GM06990 (cell line): ENCODE results near the gene GSTM3.

ENCODE experiments used
- DNase-seq: peaks from one replicate; pipeline ENCODE4 v3.0.0-alpha.2; 2011; ENCODE audit not compliant: insufficient read length; ENCODE audit errors: extremely low read depth
- H3K27me3 ChIP-seq: replicated peaks from 2 replicates; pipeline ENCODE4 v1.6.0; 2011; ENCODE audit warnings: low read length; ENCODE audit not compliant: control insufficient read depth, insufficient read depth
- H3K36me3 ChIP-seq: 2 replicates; pipeline ENCODE4 v1.5.1; 2011; ENCODE audit warnings: low read length; ENCODE audit not compliant: control insufficient read depth, insufficient read depth
- H3K4me3 ChIP-seq: replicated peaks from 2 replicates; pipeline ENCODE4 v1.5.1; 2011; ENCODE audit warnings: low read depth, mild to moderate bottlenecking, control low read depth, low read length
- CTCF ChIP-seq: IDR thresholded peaks from 2 replicates; pipeline ENCODE4 v1.5.1; 2011; ENCODE audit warnings: low read length, control low read depth, mild to moderate bottlenecking, inconsistent platforms; ENCODE audit not compliant: insufficient read depth, poor library complexity, severe bottlenecking

Gene GSTM3

GRCh38 chr1:109783436-109783835 is 42.6 kb upstream of the GSTM3 start:
- Histone ChIP-seq H3K36me3 (no peaks in the 10 kb centered on the region), H3K27me3 (no peaks in the 10 kb centered on the region; the same call in 1 of the 2 replicates), H3K4me3 (no peak overlapping the region)
- TF ChIP-seq CTCF = no peak
- DNase-seq = no peak

- no peaks in the 10 kb centered on the region; the same call in 1 of the 2 replicates for H3K27me3 ChIP-seq
- TF ChIP-seq CTCF = no peak
- H3K36me3 ChIP-seq = no peaks in the 10 kb centered on the region
- no peak overlapping the region for H3K4me3 ChIP-seq
- DNase-seq = no peak
Measured at GRCh38 chr1:109782927-109783326, 42.1 kb upstream of the GSTM3 start.

- Histone ChIP-seq H3K36me3 (no peaks in the 10 kb centered on the region), H3K4me3 (no peak overlapping the region), H3K27me3 (no peaks in the 10 kb centered on the region; the same call in 1 of the 2 replicates)
- no peak for TF ChIP-seq CTCF
- no peak for DNase-seq
Measured at GRCh38 chr1:109782514-109782913, 41.7 kb upstream of the GSTM3 start.

- H3K36me3 ChIP-seq = no peaks in the 10 kb centered on the region
- no peak for TF ChIP-seq CTCF
- no peaks in the 10 kb centered on the region; the same call in 1 of the 2 replicates for H3K27me3 ChIP-seq
- DNase-seq = no peak
- H3K4me3 ChIP-seq = no peak overlapping the region
Measured at GRCh38 chr1:109781806-109782205, 41.0 kb upstream of the GSTM3 start.

GRCh38 chr1:109780982-109781381 is 40.1 kb upstream of the GSTM3 start:
- H3K36me3 ChIP-seq = no peaks in the 10 kb centered on the region
- no peak overlapping the region for H3K4me3 ChIP-seq
- no peaks in the 10 kb centered on the region; the same call in 1 of the 2 replicates for H3K27me3 ChIP-seq
- no peak for TF ChIP-seq CTCF
- no peak for DNase-seq

- DNase-seq = no peak
- no peak overlapping the region for H3K4me3 ChIP-seq
- TF ChIP-seq CTCF = no peak
- H3K36me3 ChIP-seq = no peaks in the 10 kb centered on the region
- H3K27me3 ChIP-seq = no peaks in the 10 kb centered on the region
Measured at GRCh38 chr1:109777980-109778625, 37.3 kb upstream of the GSTM3 start.
